H1 (cell line): Measurements from ENCODE around the gene PROSER3. TPM values are rescaled to one million over a fixed set of nuclear protein-coding genes. Genes with fewer than 3 reads are reported as not detected.

Experiments
- CTCF ChIA-PET: fragments of 300-600 bp; sonication (Branson Sonifier 250); formaldehyde crosslinking; loops from one replicate; lab custom pipeline; 2021; ENCODE audit not compliant: partially characterized antibody; lab: Charles Lee
- POLR2A ChIA-PET: fragments of 300-600 bp; sonication (Branson Sonifier 250); formaldehyde crosslinking; loops from one replicate; lab custom pipeline; 2021; ENCODE audit warnings: inconsistent platforms; ENCODE audit not compliant: partially characterized antibody; lab: Charles Lee
- DNase-seq, 2 experiments: peaks; one replicate each; pipeline versions ENCODE4 v3.0.0 to v3.0.0-alpha.2; 2010 to 2022; ENCODE audit warnings: low spot score in 2 of 2, low read depth in 1 of 2, mixed read lengths in 1 of 2
- FAIRE-seq: peaks from 2 replicates; lab custom pipeline; 2011; peaks lifted over from hg19 to GRCh38; lab: Jason Lieb, UNC
- H2AFZ ChIP-seq: 2 replicates; pipeline ENCODE4 v1.8.1; 2012; ENCODE audit warnings: low read length, inconsistent platforms
- H2AK5ac ChIP-seq: 2 replicates; pipeline ENCODE4 v1.6.1; 2013; ENCODE audit warnings: low read depth, low read length
- H2BK120ac ChIP-seq: replicated peaks from 2 replicates; pipeline ENCODE3; 2013; ENCODE audit warnings: low read depth, low read length, inconsistent platforms
- H2BK12ac ChIP-seq: 2 replicates; pipeline ENCODE4 v1.6.1; 2013; ENCODE audit warnings: low read depth, low read length
- H2BK15ac ChIP-seq: 2 replicates; pipeline ENCODE4 v1.6.1; 2013; ENCODE audit warnings: low read length
- H2BK20ac ChIP-seq: 2 replicates; pipeline ENCODE4 v1.6.1; 2013; ENCODE audit warnings: low read length
- H2BK5ac ChIP-seq: 2 replicates; pipeline ENCODE4 v1.6.1; 2013; ENCODE audit warnings: low read depth, low read length
- H3K14ac ChIP-seq: 2 replicates; pipeline ENCODE4 v1.6.1; 2013; ENCODE audit warnings: inconsistent platforms; ENCODE audit not compliant: insufficient read length
- H3K18ac ChIP-seq: 2 replicates; pipeline ENCODE4 v1.6.1; 2013; ENCODE audit warnings: low read length; ENCODE audit errors: extremely low read depth
- H3K23ac ChIP-seq: 2 replicates; pipeline ENCODE4 v1.6.1; 2013; ENCODE audit warnings: inconsistent platforms; ENCODE audit not compliant: insufficient read length
- H3K23me2 ChIP-seq: 2 replicates; pipeline ENCODE4 v1.6.1; 2013; ENCODE audit warnings: low read depth, low read length
- H3K27ac ChIP-seq: 2 replicates; pipeline ENCODE4 v1.6.1; 2011; ENCODE audit warnings: low read depth, low read length, inconsistent platforms
- H3K27me3 ChIP-seq, 4 experiments: replicated peaks in 1 of 4; 1 replicate in 1 of 4; 2 replicates in 3 of 4; pipeline versions ENCODE4 v1.6.1 to v1.8.1; 2011 to 2013; ENCODE audit warnings: low read length in 3 of 4, mild to moderate bottlenecking in 3 of 4, inconsistent platforms in 2 of 4, mixed read lengths in 2 of 4, moderate library complexity in 1 of 4; ENCODE audit not compliant: control insufficient read depth in 3 of 4, insufficient read depth in 3 of 4; ENCODE audit errors: extremely low read depth in 1 of 4
- H3K36me3 ChIP-seq, 4 experiments: 2 replicates each; pipeline versions ENCODE4 v1.6.1 to v1.8.1; 2011 to 2013; ENCODE audit warnings: mild to moderate bottlenecking in 4 of 4, low read length in 3 of 4, moderate library complexity in 2 of 4, control low read depth in 1 of 4, inconsistent platforms in 1 of 4; ENCODE audit not compliant: insufficient read depth in 4 of 4, control insufficient read depth in 2 of 4
- H3K4ac ChIP-seq: replicated peaks from 2 replicates; pipeline ENCODE3; 2013; ENCODE audit warnings: low read length, low read depth, mixed read lengths, inconsistent platforms; ENCODE audit not compliant: insufficient read length
- H3K4me1 ChIP-seq, 4 experiments: replicated peaks in 1 of 4; 1 replicate in 1 of 4; 2 replicates in 3 of 4; pipeline versions ENCODE4 v1.6.1 to v1.8.1; 2011 to 2013; ENCODE audit warnings: low read length in 3 of 4, inconsistent platforms in 2 of 4, mixed read lengths in 1 of 4; ENCODE audit not compliant: insufficient read depth in 4 of 4, control insufficient read depth in 3 of 4
- H3K4me2 ChIP-seq, 2 experiments: 2 replicates each; pipeline versions ENCODE4 v1.6.1 to v1.8.1; 2011 to 2013; ENCODE audit warnings: low read depth in 2 of 2, low read length in 2 of 2, control low read depth in 1 of 2, inconsistent platforms in 1 of 2, mild to moderate bottlenecking in 1 of 2; ENCODE audit not compliant: insufficient read depth in 1 of 2
- H3K4me3 ChIP-seq, 4 experiments: fragments of 200-600, 300-600 bp in 1 of 4; sonication (generic), shearing (Covaris generic), sonication (Bioruptor Twin) in 1 of 4; 2 replicates each; pipeline versions ENCODE4 v1.5.1 to v1.8.1; 2011 to 2016; ENCODE audit warnings: low read length in 4 of 4, low read depth in 3 of 4, control low read depth in 2 of 4, inconsistent platforms in 2 of 4, mild to moderate bottlenecking in 2 of 4, mixed read lengths in 1 of 4, moderate library complexity in 1 of 4; ENCODE audit not compliant: insufficient read depth in 2 of 4; ENCODE audit errors: extremely low read depth in 1 of 4
- H3K56ac ChIP-seq: replicated peaks from 2 replicates; pipeline ENCODE3; 2013; ENCODE audit warnings: low read depth, mild to moderate bottlenecking, mixed read lengths, low read length, inconsistent platforms; ENCODE audit not compliant: insufficient read length
- H3K79me1 ChIP-seq: 2 replicates; pipeline ENCODE4 v1.6.1; 2013; ENCODE audit warnings: low read depth, low read length, control low read depth
- H3K79me2 ChIP-seq, 2 experiments: 2 replicates each; pipeline versions ENCODE4 v1.6.1 to v1.8.1; 2012 to 2013; ENCODE audit warnings: low read length in 2 of 2, mild to moderate bottlenecking in 2 of 2, inconsistent platforms in 1 of 2; ENCODE audit not compliant: insufficient read depth in 2 of 2, control insufficient read depth in 1 of 2
- H3K9ac ChIP-seq, 4 experiments: replicated peaks in 1 of 4; 1 replicate in 1 of 4; 2 replicates in 3 of 4; pipeline versions ENCODE4 v1.6.1 to v1.8.1; 2011 to 2013; ENCODE audit warnings: low read depth in 3 of 4, low read length in 3 of 4, control low read depth in 2 of 4, mild to moderate bottlenecking in 2 of 4, moderate library complexity in 2 of 4, inconsistent platforms in 1 of 4; ENCODE audit errors: extremely low read depth in 1 of 4
- H3K9me3 ChIP-seq, 2 experiments: 2 replicates each; pipeline versions ENCODE4 v1.6.1 to v1.8.1; 2012 to 2013; ENCODE audit warnings: mild to moderate bottlenecking in 2 of 2, moderate library complexity in 2 of 2, control low read depth in 1 of 2, inconsistent platforms in 1 of 2, low read depth in 1 of 2, low read length in 1 of 2, mixed read lengths in 1 of 2; ENCODE audit not compliant: insufficient read depth in 2 of 2
- H4K20me1 ChIP-seq, 2 experiments: replicated peaks in 1 of 2; 2 replicates each; pipeline versions ENCODE3 to v1.8.1; 2011 to 2013; ENCODE audit warnings: inconsistent platforms in 2 of 2, low read length in 2 of 2, mild to moderate bottlenecking in 1 of 2; ENCODE audit not compliant: insufficient read depth in 2 of 2, control insufficient read depth in 1 of 2
- H4K5ac ChIP-seq: 2 replicates; pipeline ENCODE4 v1.6.1; 2013; ENCODE audit warnings: low read length, low read depth, mixed read lengths, inconsistent platforms; ENCODE audit not compliant: insufficient read length
- H4K8ac ChIP-seq: 2 replicates; pipeline ENCODE4 v1.8.0; 2013; ENCODE audit warnings: mild to moderate bottlenecking, moderate library complexity, low read length, inconsistent platforms; ENCODE audit not compliant: insufficient read depth; ENCODE audit errors: extremely low read depth
- H4K91ac ChIP-seq: replicated peaks from 2 replicates; pipeline ENCODE3; 2013; ENCODE audit warnings: low read length, mixed read lengths, inconsistent platforms; ENCODE audit not compliant: insufficient read length
- ASH2L ChIP-seq: fragments of 200-600, 300-600 bp; sonication (generic); IDR thresholded peaks from one replicate; pipeline ENCODE4 v1.7.1; 2017; ENCODE audit warnings: low read length
- CBX5 ChIP-seq: fragments of 300-800, 300-1000 bp; sonication (generic); IDR thresholded peaks from 2 replicates; pipeline ENCODE4 v1.7.1; 2016; ENCODE audit warnings: antibody characterized with exemption, low read length, low read depth
- CEBPB ChIP-seq: IDR thresholded peaks from 2 replicates; pipeline ENCODE4 v1.6.1; 2012; ENCODE audit warnings: low read depth, low read length
- EP300 ChIP-seq, 2 experiments: IDR thresholded peaks; 1 replicate in 1 of 2; 2 replicates in 1 of 2; pipeline ENCODE4 v1.6.1; 2011 to 2012; ENCODE audit warnings: low read depth in 2 of 2, low read length in 2 of 2, mild to moderate bottlenecking in 2 of 2, borderline replicate concordance in 1 of 2, inconsistent platforms in 1 of 2, moderate library complexity in 1 of 2
- SIN3A ChIP-seq, 2 experiments: IDR thresholded peaks in 1 of 2; conservative IDR thresholded peaks in 1 of 2; 2 replicates each; pipeline ENCODE4 v1.6.1; 2011 to 2012; ENCODE audit warnings: low read length in 2 of 2, improper control_type of control experiment in 1 of 2, low read depth in 1 of 2, mild to moderate bottlenecking in 1 of 2
- SP2 ChIP-seq: IDR thresholded peaks from 2 replicates; pipeline ENCODE4 v1.6.1; 2012; ENCODE audit warnings: mild to moderate bottlenecking, low read length, inconsistent platforms
- WGBS, 2 experiments: shearing (Covaris generic) in 1 of 2; methylation state at CpG; one replicate each; pipeline versions ENCODE4 v1.1.6 to v1.1.7; 2013 to 2015; ENCODE audit warnings: low lambda C conversion rate in 2 of 2, mixed read lengths in 2 of 2, inconsistent platforms in 1 of 2, low coverage in 1 of 2, missing lambda C conversion rate in 1 of 2; ENCODE audit not compliant: insufficient replicate concordance in 2 of 2, insufficient coverage in 1 of 2, insufficient read length in 1 of 2; ENCODE audit errors: extremely low coverage in 1 of 2, missing lambda C conversion rate in 1 of 2; 5-methylcytosine and 5-hydroxymethylcytosine counted together
- polyA plus RNA-seq, 7 experiments: library from polyadenylated mRNA; depleted of rRNA in 3 of 7; stranded (reverse) in 5 of 7; unstranded in 2 of 7; fragments of >200 nt in 5 of 7; fragments of 200-250 nt in 2 of 7; gene quantifications; 1 replicate in 5 of 7; 2 replicates in 1 of 7; 4 replicates in 1 of 7; pipeline versions ENCODE4 v1.2.1 to v1.2.3, GENCODE V29; 2011 to 2013; ENCODE audit warnings: missing spikeins in 2 of 7, mixed read lengths in 2 of 7
- total RNA-seq: library from RNA; stranded (reverse); fragmentation: NEBNext Ultra II Directional; extraction: Animal tissue kit (Norgen Biotek cat#: 25700); gene quantifications from 2 replicates; pipeline ENCODE4 v1.2.1, GENCODE V29; 2021

Gene PROSER3
- total and polyA plus RNA-seq, 2 of the 8 experiments (the other 6 are each of a cell fraction or from before 2014, with no cell fraction given), result 17.8 to 28.9 TPM

DNA sequence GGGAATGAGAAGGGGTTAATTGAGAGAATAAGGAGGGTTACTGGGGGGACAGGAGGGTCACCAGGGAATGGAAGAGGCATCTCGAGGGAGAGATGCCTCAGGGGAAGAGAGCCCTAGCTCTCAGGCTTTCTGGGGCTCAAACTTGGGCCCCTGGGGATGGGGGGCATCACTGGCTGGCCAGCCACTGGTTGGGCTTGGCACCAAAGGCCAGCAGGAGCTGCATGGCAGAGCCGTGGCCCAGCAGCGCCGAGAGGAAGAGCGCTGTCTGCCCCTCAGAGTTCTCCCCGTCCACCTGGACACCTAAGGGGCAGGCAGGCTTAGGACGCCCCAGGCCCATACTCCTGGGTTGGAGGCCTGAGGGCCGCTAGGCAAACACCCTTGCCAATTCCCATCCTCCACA is 34.9 kb downstream of the PROSER3 start:
- H2BK12ac ChIP-seq, result no peak overlapping the region
- H2AFZ ChIP-seq, result no peak overlapping the region
- H3K4me3 ChIP-seq, result no peak overlapping the region
- CTCF ChIA-PET, result no interaction called here
- peaks cover 2 to 3% of the 10 kb centered on the region in 2 experiments for H4K20me1 ChIP-seq
- H4K5ac ChIP-seq, result no peak overlapping the region
- H3K27ac ChIP-seq, result no peak overlapping the region
- DNase-seq (no peak), FAIRE-seq (no peak)
- H3K18ac ChIP-seq, result no peak overlapping the region
- H3K27me3 ChIP-seq, result peaks cover 6 to 23% (median 18%) of the 10 kb centered on the region in 4 experiments
- H2AK5ac ChIP-seq, result no peak overlapping the region
- H3K36me3 ChIP-seq, result no peaks in the 10 kb centered on the region
- no peak overlapping the region for H3K4ac ChIP-seq
- 88% methylated on average over 8 of the region's 8 CpGs; no CpG with 5 or more reads in 1 of the 2 experiments for WGBS, 2 experiments
- H3K14ac ChIP-seq, result no peak overlapping the region
- no peak overlapping the region for H2BK5ac ChIP-seq
- peaks cover 0 to 13% (median 4%) of the 10 kb centered on the region in 4 experiments; a peak in 5 of 7 replicates for H3K4me1 ChIP-seq
- no peak overlapping the region for H2BK15ac ChIP-seq
- H3K56ac ChIP-seq, result no peak overlapping the region
- POLR2A ChIA-PET, result no interaction called here
- no peak overlapping the region for H3K4me2 ChIP-seq
- no peaks in the 10 kb centered on the region for H3K9me3 ChIP-seq
- TF ChIP-seq SP2 (no peak), CEBPB (no peak), EP300 (IDR thresholded peaks at IDR 0.05; ENCODE audit: borderline replicate concordance in 1 of 2, low read depth in 2 of 2, low read length in 2 of 2) (no peak), CBX5 (no peak), ASH2L (no peak), SIN3A (conservative IDR thresholded peaks at IDR 0.05 in 1 of 2, IDR thresholded peaks at IDR 0.05 in 1 of 2; ENCODE audit: low read depth in 1 of 2, low read length in 2 of 2) (no peak)
- TF ChIP-seq, all 59 proteins: peak for 0
- no peak overlapping the region for H2BK20ac ChIP-seq
- H4K8ac ChIP-seq, result no peak overlapping the region
- no peaks in the 10 kb centered on the region for H3K79me2 ChIP-seq
- H3K23ac ChIP-seq, result no peak overlapping the region
- no peak overlapping the region for H4K91ac ChIP-seq
- no peak overlapping the region for H2BK120ac ChIP-seq
- no peak overlapping the region for H3K9ac ChIP-seq
- H3K79me1 ChIP-seq, result no peaks in the 10 kb centered on the region
- H3K23me2 ChIP-seq, result peaks cover 11% of the 10 kb centered on the region; the same call in 1 of the 2 replicates
